ENCODE data around the gene RPL7A.

The RPL7A gene

DNA sequence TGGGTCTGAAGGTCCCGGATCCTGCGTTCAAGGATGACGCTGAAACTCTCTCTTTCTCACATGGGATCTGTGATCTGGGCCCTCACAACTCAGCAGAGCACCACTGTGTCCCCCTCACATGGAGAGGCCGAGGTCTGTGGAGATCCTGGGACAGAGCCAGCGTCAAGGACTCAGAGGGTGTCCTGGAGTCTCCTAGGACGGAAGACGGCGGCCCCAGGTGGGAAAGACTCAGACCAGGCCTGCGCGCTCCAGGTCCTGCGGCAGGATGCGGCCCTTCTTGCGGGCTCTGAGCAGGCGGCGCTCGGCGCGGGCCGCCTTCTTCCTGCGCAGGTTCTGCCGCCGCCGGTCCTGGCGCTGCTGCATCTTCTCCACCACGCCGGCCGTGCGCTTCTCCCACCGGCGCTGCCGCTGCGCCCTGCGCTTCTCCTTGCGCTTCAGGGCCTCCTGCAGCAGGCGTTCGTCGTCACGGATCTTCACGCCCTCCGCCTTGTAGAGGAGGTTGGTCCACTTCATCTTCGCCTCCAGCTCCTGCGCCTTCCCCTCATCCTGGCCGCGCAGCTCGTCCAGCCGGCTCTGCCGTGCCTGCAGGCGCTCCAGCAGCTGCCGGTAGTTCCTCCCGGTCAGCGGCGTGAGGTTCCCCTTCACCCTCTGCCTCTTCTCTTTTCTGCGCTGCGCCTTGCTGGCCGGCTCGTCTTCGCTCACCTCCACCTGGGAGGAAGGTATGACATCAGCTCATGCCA lies 16.2 kb upstream of the RPL7A start:
- H3K27ac ChIP-seq = no peak overlapping the region
- TF ChIP-seq, protein P1, sequence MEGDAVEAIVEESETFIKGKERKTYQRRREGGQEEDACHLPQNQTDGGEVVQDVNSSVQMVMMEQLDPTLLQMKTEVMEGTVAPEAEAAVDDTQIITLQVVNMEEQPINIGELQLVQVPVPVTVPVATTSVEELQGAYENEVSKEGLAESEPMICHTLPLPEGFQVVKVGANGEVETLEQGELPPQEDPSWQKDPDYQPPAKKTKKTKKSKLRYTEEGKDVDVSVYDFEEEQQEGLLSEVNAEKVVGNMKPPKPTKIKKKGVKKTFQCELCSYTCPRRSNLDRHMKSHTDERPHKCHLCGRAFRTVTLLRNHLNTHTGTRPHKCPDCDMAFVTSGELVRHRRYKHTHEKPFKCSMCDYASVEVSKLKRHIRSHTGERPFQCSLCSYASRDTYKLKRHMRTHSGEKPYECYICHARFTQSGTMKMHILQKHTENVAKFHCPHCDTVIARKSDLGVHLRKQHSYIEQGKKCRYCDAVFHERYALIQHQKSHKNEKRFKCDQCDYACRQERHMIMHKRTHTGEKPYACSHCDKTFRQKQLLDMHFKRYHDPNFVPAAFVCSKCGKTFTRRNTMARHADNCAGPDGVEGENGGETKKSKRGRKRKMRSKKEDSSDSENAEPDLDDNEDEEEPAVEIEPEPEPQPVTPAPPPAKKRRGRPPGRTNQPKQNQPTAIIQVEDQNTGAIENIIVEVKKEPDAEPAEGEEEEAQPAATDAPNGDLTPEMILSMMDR (conservative IDR thresholded peaks at IDR 0.05) = no peak
- no peak for TF ChIP-seq ZFX (IDR thresholded peaks at IDR 0.05)

- no peak overlapping the region for H3K27ac ChIP-seq
- TF ChIP-seq, protein P1 (conservative IDR thresholded peaks at IDR 0.05) = no peak
- TF ChIP-seq ZFX (IDR thresholded peaks at IDR 0.05) = no peak
Measured at GRCh38 chr9:133332381-133332730, 15.7 kb upstream of the RPL7A start.

- no peak overlapping the region for H3K27ac ChIP-seq
- TF ChIP-seq ZFX (IDR thresholded peaks at IDR 0.05) = no peak
- TF ChIP-seq, protein P1 (conservative IDR thresholded peaks at IDR 0.05) = no peak
Measured at GRCh38 chr9:133333011-133333410, 15.0 kb upstream of the RPL7A start.

GRCh38 chr9:133333566-133333965 lies 14.5 kb upstream of the RPL7A start:
- TF ChIP-seq ZFX (IDR thresholded peaks at IDR 0.05) = no peak
- TF ChIP-seq, protein P1 (conservative IDR thresholded peaks at IDR 0.05) = no peak
- H3K27ac ChIP-seq = no peak overlapping the region

GRCh38 chr9:133334161-133334560 lies 13.9 kb upstream of the RPL7A start:
- TF ChIP-seq, protein P1 (conservative IDR thresholded peaks at IDR 0.05) = no peak
- no peak for TF ChIP-seq ZFX (IDR thresholded peaks at IDR 0.05)

GRCh38 chr9:133334888-133335287 lies 13.1 kb upstream of the RPL7A start:
- peak overlapping the region; percentile 89 for H3K27ac ChIP-seq

More at GRCh38 chr9:133334161-133334560, 13.9 kb upstream of the RPL7A start:
- peak overlapping the region; percentile 89; the same call in 1 of the 2 replicates for H3K27ac ChIP-seq

GRCh38 chr9:133335924-133336811 lies 11.8 kb upstream of the RPL7A start, which contains the start of gene SURF6:
SURF6 (minus strand) TSS chr9:133336188; CDS start chr9:133336132, 56 bp downstream.
- TF ChIP-seq ZFX (IDR thresholded peaks at IDR 0.05) = peak; percentile 79; the same call in 1 of the 2 replicates
- TF ChIP-seq, protein P1 (conservative IDR thresholded peaks at IDR 0.05) = no peak
- peak within 1 kb of the TSS; percentile 89 for H3K27ac ChIP-seq

All from C4-2B (cell line).